ENCODE results near the gene PHLDB1. TPM values are rescaled to one million over a fixed set of nuclear protein-coding genes. Genes with fewer than 3 reads are reported as not detected.

PHLDB1 gene
- total and polyA plus RNA-seq, 2 of the 8 experiments (the other 6 are each of a cell fraction or from before 2014, with no cell fraction given) = 53.9 to 74.8 TPM

GRCh38 chr11:118706546-118706825, 99.1 kb downstream of the PHLDB1 start:
- Histone ChIP-seq H2AFZ (ENCODE audit: low read length) (no peak overlapping the region), H2BK12ac (ENCODE audit: low read depth, low read length) (0 out of 2 replicates have a peak overlapping the region, but pooled peaks have one; percentile 76), H3K79me1 (ENCODE audit: low read depth, low read length) (no peaks in the 10 kb centered on the region; the same call in 1 of the 2 replicates), H3K9me3 (ENCODE audit: insufficient read depth in 2 of 2, low read depth in 1 of 2, low read length in 1 of 2) (no peaks in the 10 kb centered on the region), H3K23ac (ENCODE audit: insufficient read length) (no peak overlapping the region), H2BK20ac (ENCODE audit: low read length) (no peak overlapping the region), H3K18ac (ENCODE audit: extremely low read depth, low read length) (no peak overlapping the region), H4K20me1 (replicated peaks in 1 of 2; ENCODE audit: control insufficient read depth in 1 of 2, insufficient read depth in 2 of 2, low read length in 2 of 2) (no peaks in the 10 kb centered on the region), H3K27ac (ENCODE audit: low read depth, low read length) (no peak overlapping the region), H3K56ac (replicated peaks; ENCODE audit: insufficient read length, low read depth, low read length) (no peak overlapping the region), H3K14ac (ENCODE audit: insufficient read length) (no peak overlapping the region), H3K79me2 (ENCODE audit: control insufficient read depth in 1 of 2, insufficient read depth in 2 of 2, low read length in 2 of 2) (no peaks in the 10 kb centered on the region), H2BK15ac (ENCODE audit: low read length) (peak overlapping the region; percentile 21; the same call in 1 of the 2 replicates), H3K23me2 (ENCODE audit: low read depth, low read length) (peaks cover 2% of the 10 kb centered on the region; the same call in 1 of the 2 replicates), H3K9ac (replicated peaks in 1 of 4; ENCODE audit: extremely low read depth in 1 of 4, low read depth in 3 of 4, low read length in 3 of 4) (no peak overlapping the region), H3K36me3 (ENCODE audit: control insufficient read depth in 2 of 4, insufficient read depth in 4 of 4, low read length in 3 of 4) (peaks cover 0 to 16% (median 2%) of the 10 kb centered on the region in 4 experiments; a peak in 5 of 8 replicates), H3K4me2 (ENCODE audit: insufficient read depth in 1 of 2, low read depth in 2 of 2, low read length in 2 of 2) (no peak overlapping the region), H3K4ac (replicated peaks; ENCODE audit: insufficient read length, low read depth, low read length) (no peak overlapping the region), H4K8ac (ENCODE audit: extremely low read depth, insufficient read depth, low read length) (no peak overlapping the region), H3K4me1 (replicated peaks in 1 of 4; ENCODE audit: control insufficient read depth in 3 of 4, insufficient read depth in 4 of 4, low read length in 3 of 4) (peaks cover 0 to 9% (median 4%) of the 10 kb centered on the region in 4 experiments; a peak in 3 of 7 replicates), H4K5ac (ENCODE audit: insufficient read length, low read depth, low read length) (no peak overlapping the region), H2AK5ac (ENCODE audit: low read depth, low read length) (no peak overlapping the region), H2BK5ac (ENCODE audit: low read depth, low read length) (0 out of 2 replicates have a peak overlapping the region, but pooled peaks have one; percentile 0), H3K27me3 (replicated peaks in 1 of 4; ENCODE audit: control insufficient read depth in 3 of 4, extremely low read depth in 1 of 4, insufficient read depth in 3 of 4, low read length in 3 of 4) (no peaks in the 10 kb centered on the region), H3K4me3 (ENCODE audit: extremely low read depth in 1 of 4, insufficient read depth in 2 of 4, low read depth in 3 of 4, low read length in 4 of 4) (no peak overlapping the region), H2BK120ac (replicated peaks; ENCODE audit: low read depth, low read length) (no peak overlapping the region), H4K91ac (replicated peaks; ENCODE audit: insufficient read length, low read length) (peak overlapping the region; percentile 39)
- ChIA-PET POLR2A (ENCODE audit: partially characterized antibody) (interaction anchor here (0.9 to 1.0 kb wide), 3 partner anchors 18 to 219 kb away, joined by 3 to 4 read pairs (median 3); partner anchors contain the start of gene BCL9L), CTCF (ENCODE audit: partially characterized antibody) (interaction anchor here (0.6 to 2.3 kb wide), 4 partner anchors 16 to 365 kb away, joined by 3 to 10 read pairs (median 4); no protein-coding TSS in a partner anchor)
- no peak for DNase-seq (ENCODE audit: low read depth in 1 of 2, low spot score in 2 of 2)
- TF ChIP-seq CHD2 (IDR thresholded peaks at IDR 0.05; ENCODE audit: low read length) (no peak), EZH2 (IDR thresholded peaks at IDR 0.05; ENCODE audit: low read depth, low read length, severe bottlenecking) (no peak), EP300 (IDR thresholded peaks at IDR 0.05; ENCODE audit: borderline replicate concordance in 1 of 2, low read depth in 2 of 2, low read length in 2 of 2) (no peak), CBX5 (IDR thresholded peaks at IDR 0.05; ENCODE audit: low read depth, low read length) (no peak)
- 92% methylated on average over 7 of the region's 7 CpGs; no CpG with 5 or more reads in 1 of the 2 experiments for WGBS, 2 experiments (ENCODE audit: extremely low coverage in 1 of 2, insufficient coverage in 1 of 2, insufficient read length in 1 of 2, insufficient replicate concordance in 2 of 2, low coverage in 1 of 2, low lambda C conversion rate in 2 of 2, missing lambda C conversion rate in 1 of 2)
- no peak for FAIRE-seq

Measured in H1 (cell line).